ENCODE measurements around the gene IFITM1.
A peak's percentile ranks its signal among the peaks of the same experiment; 100 is the strongest.
"Not testable (repeated sequence)": the region's sequence is repeated elsewhere in the genome, so short reads cannot be mapped to it uniquely, and the experiment has no call there.

Gene IFITM1

GRCh38 chr11:346529-346928, 32.7 kb downstream of the IFITM1 start:
- DNase-seq, result no peak

GRCh38 chr11:349270-349954, 35.6 kb downstream of the IFITM1 start:
- DNase-seq, result not testable (repeated sequence)

GRCh38 chr11:350033-350722, 36.3 kb downstream of the IFITM1 start:
- DNase-seq, result not testable (repeated sequence)

GRCh38 chr11:350723-351255, 36.9 kb downstream of the IFITM1 start:
- no peak for DNase-seq

- DNase-seq, result no peak
Measured at GRCh38 chr11:351411-351810, 37.6 kb downstream of the IFITM1 start.

GRCh38 chr11:352456-353031, 38.7 kb downstream of the IFITM1 start:
- DNase-seq, result no peak

- DNase-seq, result peak; percentile 69
Measured at GRCh38 chr11:353179-353873, 39.5 kb downstream of the IFITM1 start.

- DNase-seq, result peak; percentile 95
Measured at GRCh38 chr11:355581-356458, 42.0 kb downstream of the IFITM1 start.

- no peak for DNase-seq
Measured at GRCh38 chr11:356610-357009, 42.8 kb downstream of the IFITM1 start.

- no peak for DNase-seq
Measured at GRCh38 chr11:357582-357981, 43.7 kb downstream of the IFITM1 start.

GRCh38 chr11:358129-358800, 44.4 kb downstream of the IFITM1 start:
- DNase-seq, result no peak

GRCh38 chr11:359181-359714, 45.4 kb downstream of the IFITM1 start:
- DNase-seq, result no peak

- no peak for DNase-seq
Measured at GRCh38 chr11:360326-361280, 46.8 kb downstream of the IFITM1 start.

- no peak for DNase-seq
Measured at GRCh38 chr11:362642-363442, 49.0 kb downstream of the IFITM1 start.

- DNase-seq, result not testable (repeated sequence)
Measured at GRCh38 chr11:363443-363805, 49.6 kb downstream of the IFITM1 start.

GRCh38 chr11:363948-364761, 50.3 kb downstream of the IFITM1 start:
- DNase-seq, result peak; percentile 50
